Esophagus muscularis mucosa (tissue), 3 donors: ENCODE data around the gene RBAK.
"Not testable (repeated sequence)": the region's sequence is repeated elsewhere in the genome, so short reads cannot be mapped to it uniquely, and the experiment has no call there.

Experiments
- EP300 ChIP-seq: sonication (generic); formaldehyde crosslinking; IDR thresholded peaks from one replicate; pipeline ENCODE4 v1.6.1; 2017; ENCODE audit warnings: antibody characterized with exemption
- TF ChIP-seq, protein P1 (sequence below), 3 experiments: fragments of 200-600 bp in 2 of 3; fragments of 450-650 bp in 1 of 3; sonication (generic) in 2 of 3; IDR thresholded peaks; one replicate each; pipeline ENCODE4 v1.5.1; 2017 to 2019; ENCODE audit warnings: antibody characterized with exemption in 3 of 3, mild to moderate bottlenecking in 2 of 3, moderate library complexity in 1 of 3

DNA sequence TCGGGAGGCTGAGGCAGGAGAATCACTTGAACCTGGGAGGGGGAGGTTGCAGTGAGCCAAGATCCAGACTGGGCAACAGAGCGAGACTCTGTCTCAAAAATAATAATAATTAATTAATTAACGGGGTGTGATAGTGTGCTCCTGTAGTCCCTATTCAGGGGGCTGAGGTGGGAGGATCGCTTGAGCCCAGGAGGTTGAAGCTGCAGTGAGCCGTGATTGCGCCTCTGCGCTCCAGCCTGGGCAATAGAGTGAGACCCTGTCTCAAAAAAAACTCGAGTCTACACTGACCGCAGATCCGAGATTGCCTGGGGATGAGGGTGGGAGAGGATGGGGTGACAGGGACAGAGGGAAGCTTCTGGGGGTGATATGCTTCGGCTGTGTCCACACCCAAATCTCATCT is 29.5 kb downstream of the RBAK start:
- TF ChIP-seq EP300, result not testable (repeated sequence)
- TF ChIP-seq, protein P1, sequence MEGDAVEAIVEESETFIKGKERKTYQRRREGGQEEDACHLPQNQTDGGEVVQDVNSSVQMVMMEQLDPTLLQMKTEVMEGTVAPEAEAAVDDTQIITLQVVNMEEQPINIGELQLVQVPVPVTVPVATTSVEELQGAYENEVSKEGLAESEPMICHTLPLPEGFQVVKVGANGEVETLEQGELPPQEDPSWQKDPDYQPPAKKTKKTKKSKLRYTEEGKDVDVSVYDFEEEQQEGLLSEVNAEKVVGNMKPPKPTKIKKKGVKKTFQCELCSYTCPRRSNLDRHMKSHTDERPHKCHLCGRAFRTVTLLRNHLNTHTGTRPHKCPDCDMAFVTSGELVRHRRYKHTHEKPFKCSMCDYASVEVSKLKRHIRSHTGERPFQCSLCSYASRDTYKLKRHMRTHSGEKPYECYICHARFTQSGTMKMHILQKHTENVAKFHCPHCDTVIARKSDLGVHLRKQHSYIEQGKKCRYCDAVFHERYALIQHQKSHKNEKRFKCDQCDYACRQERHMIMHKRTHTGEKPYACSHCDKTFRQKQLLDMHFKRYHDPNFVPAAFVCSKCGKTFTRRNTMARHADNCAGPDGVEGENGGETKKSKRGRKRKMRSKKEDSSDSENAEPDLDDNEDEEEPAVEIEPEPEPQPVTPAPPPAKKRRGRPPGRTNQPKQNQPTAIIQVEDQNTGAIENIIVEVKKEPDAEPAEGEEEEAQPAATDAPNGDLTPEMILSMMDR (IDR thresholded peaks at IDR 0.05), result not testable (repeated sequence)
